SK-N-SH (cell line): ENCODE measurements around the gene JADE2. TPM values are rescaled to one million over a fixed set of nuclear protein-coding genes. Genes with fewer than 3 reads are reported as not detected.

Experiments
- CTCF ChIA-PET: fragments of 300-600, 350-600 bp; formaldehyde crosslinking; extraction: SDS; loops from one replicate; lab custom pipeline; 2021; lab: Yijun Ruan, JAX
- POLR2A ChIA-PET: fragments of 350-600 bp; sonication (Branson Sonifier 250); formaldehyde crosslinking; extraction: SDS; loops from one replicate; lab custom pipeline; 2020; ENCODE audit warnings: antibody characterized with exemption, inconsistent platforms; lab: Yijun Ruan, JAX
- DNase-seq: peaks from one replicate; pipeline ENCODE4 v3.0.0; 2012
- H2AFZ ChIP-seq: fragments of 200-600 bp; sonication (generic); 2 replicates; pipeline ENCODE4 v1.8.1; 2016; ENCODE audit warnings: antibody characterized with exemption, mild to moderate bottlenecking, low read depth
- H3F3A ChIP-seq: fragments of 200-600 bp; sonication (generic); replicated peaks from 2 replicates; pipeline ENCODE3; 2016; ENCODE audit warnings: antibody characterized with exemption, mild to moderate bottlenecking; ENCODE audit not compliant: insufficient read depth
- H3K27ac ChIP-seq, 2 experiments: fragments of 200-500 bp in 1 of 2; fragments of 200-600 bp in 1 of 2; sonication (Bioruptor generic) in 1 of 2; sonication (generic), shearing (Covaris generic) in 1 of 2; 2 replicates each; pipeline versions ENCODE4 v1.5.1 to v1.6.1; 2014 to 2016; ENCODE audit warnings: low read depth in 2 of 2, inconsistent platforms in 1 of 2, low read length in 1 of 2, mild to moderate bottlenecking in 1 of 2, mixed read lengths in 1 of 2
- H3K27me3 ChIP-seq: fragments of 200-600 bp; sonication (generic), shearing (Covaris generic); 2 replicates; pipeline ENCODE4 v1.6.1; 2016; ENCODE audit warnings: mixed run types; ENCODE audit not compliant: insufficient read depth
- H3K36me3 ChIP-seq, 2 experiments: fragments of 200-500 bp in 1 of 2; fragments of 200-600 bp in 1 of 2; sonication (Bioruptor generic) in 1 of 2; sonication (generic) in 1 of 2; replicated peaks in 1 of 2; 2 replicates each; pipeline versions ENCODE3 to v1.5.1; 2014 to 2016; ENCODE audit warnings: low read length in 1 of 2, mild to moderate bottlenecking in 1 of 2; ENCODE audit not compliant: insufficient read depth in 2 of 2, control insufficient read depth in 1 of 2
- H3K4me1 ChIP-seq, 2 experiments: fragments of 200-500 bp in 1 of 2; fragments of 200-600 bp in 1 of 2; sonication (Bioruptor generic) in 1 of 2; sonication (generic), shearing (Covaris generic) in 1 of 2; 2 replicates each; pipeline versions ENCODE4 v1.5.1 to v1.6.1; 2014 to 2016; ENCODE audit warnings: low read depth in 1 of 2, low read length in 1 of 2, mixed run types in 1 of 2; ENCODE audit not compliant: insufficient read depth in 2 of 2, control insufficient read depth in 1 of 2
- H3K4me2 ChIP-seq: fragments of 200-600 bp; sonication (generic), shearing (Covaris generic); 2 replicates; pipeline ENCODE4 v1.6.1; 2017; ENCODE audit warnings: mixed run types
- H3K4me3 ChIP-seq, 2 experiments: fragments of 200-500 bp in 1 of 2; fragments of 200-600 bp in 1 of 2; sonication (Bioruptor generic) in 1 of 2; sonication (generic), shearing (Covaris generic) in 1 of 2; 2 replicates each; pipeline versions ENCODE4 v1.5.1 to v1.8.1; 2014 to 2016; ENCODE audit warnings: low read depth in 2 of 2, inconsistent platforms in 1 of 2, low read length in 1 of 2, mild to moderate bottlenecking in 1 of 2, mixed read lengths in 1 of 2, moderate library complexity in 1 of 2
- H3K79me2 ChIP-seq: fragments of 200-600 bp; sonication (generic); 2 replicates; pipeline ENCODE4 v1.8.1; 2017; ENCODE audit warnings: mild to moderate bottlenecking; ENCODE audit not compliant: insufficient read depth
- H3K9ac ChIP-seq: fragments of 200-600 bp; sonication (generic); 2 replicates; pipeline ENCODE4 v1.6.1; 2017; ENCODE audit warnings: mixed run types
- H3K9me2 ChIP-seq: fragments of 200-600 bp; sonication (generic); 2 replicates; pipeline ENCODE4 v1.6.1; 2017; ENCODE audit warnings: mixed run types
- H3K9me3 ChIP-seq: fragments of 200-600 bp; sonication (generic); 2 replicates; pipeline ENCODE4 v1.6.1; 2017; ENCODE audit warnings: mixed run types, mild to moderate bottlenecking, moderate library complexity
- H4K20me1 ChIP-seq: fragments of 200-600 bp; sonication (generic); 2 replicates; pipeline ENCODE4 v1.6.1; 2017; ENCODE audit warnings: mild to moderate bottlenecking, mixed run types; ENCODE audit not compliant: insufficient read depth
- CHD2 ChIP-seq: fragments of 150-350 bp; IDR thresholded peaks from 2 replicates; pipeline ENCODE4 v1.6.1; 2018; ENCODE audit warnings: low read length; ENCODE audit not compliant: partially characterized antibody
- EP300 ChIP-seq, 2 experiments: IDR thresholded peaks; 2 replicates each; pipeline versions ENCODE4 v1.4.0 to v1.6.1; 2012; ENCODE audit warnings: borderline replicate concordance in 1 of 2, low read depth in 1 of 2, low read length in 1 of 2
- FOSL2 ChIP-seq: IDR thresholded peaks from 2 replicates; pipeline ENCODE4 v1.4.0; 2012; ENCODE audit warnings: low read depth, mild to moderate bottlenecking, moderate library complexity, borderline replicate concordance
- IRF3 ChIP-seq: fragments of 150-350 bp; IDR thresholded peaks from 2 replicates; pipeline ENCODE4 v1.6.1; 2016; ENCODE audit warnings: mild to moderate bottlenecking, low read depth, low read length
- MEF2A ChIP-seq: IDR thresholded peaks from 2 replicates; pipeline ENCODE4 v1.4.0; 2012; ENCODE audit warnings: low read depth, borderline replicate concordance
- MXI1 ChIP-seq: IDR thresholded peaks from 2 replicates; pipeline ENCODE4 v1.6.1; 2012; ENCODE audit warnings: mild to moderate bottlenecking, low read depth, low read length, improper control_type of control experiment
- NFIC ChIP-seq: IDR thresholded peaks from 2 replicates; pipeline ENCODE4 v1.4.0; 2012; ENCODE audit warnings: borderline replicate concordance
- NRF1 ChIP-seq: IDR thresholded peaks from 2 replicates; pipeline ENCODE4 v1.6.1; 2012; ENCODE audit warnings: low read depth, mild to moderate bottlenecking, low read length
- RXRA ChIP-seq: IDR thresholded peaks from 2 replicates; pipeline ENCODE4 v1.4.0; 2012; ENCODE audit warnings: low read depth, mild to moderate bottlenecking, borderline replicate concordance
- TAF1 ChIP-seq: IDR thresholded peaks from 2 replicates; pipeline ENCODE4 v1.6.1; 2012; ENCODE audit warnings: low read depth, mild to moderate bottlenecking, low read length, moderate library complexity, borderline replicate concordance
- YY1 ChIP-seq: IDR thresholded peaks from 2 replicates; pipeline ENCODE4 v1.4.0; 2012; ENCODE audit warnings: low read depth, mild to moderate bottlenecking
- WGBS: methylation state at CpG from one replicate; pipeline ENCODE4 v1.1.6; 2017; ENCODE audit warnings: low lambda C conversion rate; 5-methylcytosine and 5-hydroxymethylcytosine counted together
- polyA plus RNA-seq, 3 experiments: library from polyadenylated mRNA; depleted of rRNA; stranded (reverse); fragments of >200 nt; gene quantifications; 2 replicates each; pipeline ENCODE4 v1.2.3, GENCODE V29; 2012
- TF ChIP-seq, protein P1 (sequence below): IDR thresholded peaks from 2 replicates; pipeline ENCODE4; 2012
- TF ChIP-seq, protein P2 (sequence below): IDR thresholded peaks from 2 replicates; pipeline ENCODE4 v1.4.0; 2012; ENCODE audit warnings: low read depth, borderline replicate concordance
- TF ChIP-seq, protein P3 (sequence below): IDR thresholded peaks from 2 replicates; pipeline ENCODE4 v1.4.0; 2012; ENCODE audit warnings: low read depth, borderline replicate concordance

Gene JADE2
- polyA plus RNA-seq, 1 of the 3 experiments (the other 2 are of a cell fraction): 25.7 TPM

DNA sequence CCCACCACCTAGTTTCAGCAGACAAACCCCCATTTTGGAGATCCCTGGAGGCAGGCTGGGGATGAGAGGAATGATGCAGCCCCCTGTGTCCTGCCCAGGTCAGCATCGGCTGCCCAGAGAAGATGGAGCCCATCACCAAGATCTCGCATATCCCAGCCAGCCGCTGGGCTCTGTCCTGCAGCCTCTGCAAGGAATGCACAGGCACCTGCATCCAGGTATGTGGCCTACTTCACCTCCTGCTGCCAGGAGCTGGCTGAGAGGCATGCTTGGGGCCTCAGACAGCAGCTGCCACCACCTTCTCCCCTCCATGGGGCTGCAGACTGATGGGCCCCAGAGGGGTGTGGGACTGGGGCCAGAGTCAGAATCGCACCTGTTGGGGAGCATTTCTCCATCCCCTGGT lies 38.9 kb downstream of the JADE2 start:
- no peak overlapping the region for H3K4me3 ChIP-seq
- no peaks in the 10 kb centered on the region for H3K27me3 ChIP-seq
- no peaks in the 10 kb centered on the region for H3K9me3 ChIP-seq
- H3K79me2 ChIP-seq: peaks cover 14% of the 10 kb centered on the region; the same call in 1 of the 2 replicates
- no peaks in the 10 kb centered on the region; the same call in 1 of the 2 replicates for H4K20me1 ChIP-seq
- no peaks in the 10 kb centered on the region for H3K9me2 ChIP-seq
- no peak overlapping the region for H3K9ac ChIP-seq
- no peak for TF ChIP-seq MEF2A
- TF ChIP-seq MXI1: no peak
- TF ChIP-seq NRF1: no peak
- no peak for TF ChIP-seq NFIC
- TF ChIP-seq, protein P1, sequence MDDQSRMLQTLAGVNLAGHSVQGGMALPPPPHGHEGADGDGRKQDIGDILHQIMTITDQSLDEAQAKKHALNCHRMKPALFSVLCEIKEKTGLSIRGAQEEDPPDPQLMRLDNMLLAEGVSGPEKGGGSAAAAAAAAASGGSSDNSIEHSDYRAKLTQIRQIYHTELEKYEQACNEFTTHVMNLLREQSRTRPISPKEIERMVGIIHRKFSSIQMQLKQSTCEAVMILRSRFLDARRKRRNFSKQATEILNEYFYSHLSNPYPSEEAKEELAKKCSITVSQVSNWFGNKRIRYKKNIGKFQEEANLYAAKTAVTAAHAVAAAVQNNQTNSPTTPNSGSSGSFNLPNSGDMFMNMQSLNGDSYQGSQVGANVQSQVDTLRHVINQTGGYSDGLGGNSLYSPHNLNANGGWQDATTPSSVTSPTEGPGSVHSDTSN: no peak
- TF ChIP-seq YY1: no peak
- TF ChIP-seq, protein P2, sequence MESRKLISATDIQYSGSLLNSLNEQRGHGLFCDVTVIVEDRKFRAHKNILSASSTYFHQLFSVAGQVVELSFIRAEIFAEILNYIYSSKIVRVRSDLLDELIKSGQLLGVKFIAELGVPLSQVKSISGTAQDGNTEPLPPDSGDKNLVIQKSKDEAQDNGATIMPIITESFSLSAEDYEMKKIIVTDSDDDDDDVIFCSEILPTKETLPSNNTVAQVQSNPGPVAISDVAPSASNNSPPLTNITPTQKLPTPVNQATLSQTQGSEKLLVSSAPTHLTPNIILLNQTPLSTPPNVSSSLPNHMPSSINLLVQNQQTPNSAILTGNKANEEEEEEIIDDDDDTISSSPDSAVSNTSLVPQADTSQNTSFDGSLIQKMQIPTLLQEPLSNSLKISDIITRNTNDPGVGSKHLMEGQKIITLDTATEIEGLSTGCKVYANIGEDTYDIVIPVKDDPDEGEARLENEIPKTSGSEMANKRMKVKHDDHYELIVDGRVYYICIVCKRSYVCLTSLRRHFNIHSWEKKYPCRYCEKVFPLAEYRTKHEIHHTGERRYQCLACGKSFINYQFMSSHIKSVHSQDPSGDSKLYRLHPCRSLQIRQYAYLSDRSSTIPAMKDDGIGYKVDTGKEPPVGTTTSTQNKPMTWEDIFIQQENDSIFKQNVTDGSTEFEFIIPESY: no peak
- TF ChIP-seq, protein P3, sequence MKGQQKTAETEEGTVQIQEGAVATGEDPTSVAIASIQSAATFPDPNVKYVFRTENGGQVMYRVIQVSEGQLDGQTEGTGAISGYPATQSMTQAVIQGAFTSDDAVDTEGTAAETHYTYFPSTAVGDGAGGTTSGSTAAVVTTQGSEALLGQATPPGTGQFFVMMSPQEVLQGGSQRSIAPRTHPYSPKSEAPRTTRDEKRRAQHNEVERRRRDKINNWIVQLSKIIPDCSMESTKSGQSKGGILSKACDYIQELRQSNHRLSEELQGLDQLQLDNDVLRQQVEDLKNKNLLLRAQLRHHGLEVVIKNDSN: no peak
- no peak for TF ChIP-seq TAF1
- peaks cover 13% of the 10 kb centered on the region for H3F3A ChIP-seq
- WGBS: 100% methylated on average over 4 of the region's 4 CpGs
- no peak overlapping the region for H2AFZ ChIP-seq
- peaks cover 27 to 38% of the 10 kb centered on the region in 2 experiments; a peak in 3 of 4 replicates for H3K4me1 ChIP-seq
- H3K36me3 ChIP-seq: peaks cover 32 to 43% of the 10 kb centered on the region in 2 experiments
- DNase-seq: no peak
- no peak overlapping the region for H3K4me2 ChIP-seq
- POLR2A ChIA-PET: no interaction called here
- CTCF ChIA-PET: interaction anchor here (0.9 to 5.1 kb wide), 2 partner anchors 13 to 36 kb away, joined by 3 to 31 read pairs; no protein-coding TSS in a partner anchor
- no peak overlapping the region for H3K27ac ChIP-seq

GRCh38 chr5:134565791-134566740 lies 40.6 kb downstream of the JADE2 start:
- ChIA-PET CTCF (interaction anchor here (3.0 to 5.1 kb wide), 3 partner anchors 11 to 39 kb away, joined by 14 to 31 read pairs (median 17); no protein-coding TSS in a partner anchor), POLR2A (no interaction called here)
- Histone ChIP-seq H3K9ac (no peak overlapping the region), H4K20me1 (no peaks in the 10 kb centered on the region; the same call in 1 of the 2 replicates), H3K79me2 (peaks cover 27% of the 10 kb centered on the region), H3K4me2 (no peak overlapping the region), H3K27ac (no peak overlapping the region), H3K4me1 (peaks cover 27 to 40% of the 10 kb centered on the region in 2 experiments; a peak in 3 of 4 replicates), H3F3A (peaks cover 13% of the 10 kb centered on the region), H2AFZ (no peak overlapping the region), H3K4me3 (no peak overlapping the region), H3K9me3 (no peaks in the 10 kb centered on the region), H3K36me3 (peaks cover 25 to 37% of the 10 kb centered on the region in 2 experiments), H3K27me3 (no peaks in the 10 kb centered on the region), H3K9me2 (no peaks in the 10 kb centered on the region)
- no peak for TF ChIP-seq RXRA
- TF ChIP-seq EP300 (IDR thresholded peaks at IDR 0.05; ENCODE audit: borderline replicate concordance in 1 of 2, low read depth in 1 of 2, low read length in 1 of 2): no peak
- TF ChIP-seq CHD2: no peak
- TF ChIP-seq IRF3: no peak
- TF ChIP-seq FOSL2: no peak
- no peak for DNase-seq
- 98% methylated on average over 19 of the region's 28 CpGs for WGBS
